Measurements from ENCODE around the gene WWOX. TPM values are rescaled to one million over a fixed set of nuclear protein-coding genes. Genes with fewer than 3 reads are reported as not detected.

The WWOX gene
- total and polyA plus RNA-seq, 2 experiments from 2014 or later, result 22.1 to 123 TPM

GRCh38 chr16:79053577-79053976 is 954.1 kb downstream of the WWOX start:
- Histone ChIP-seq H3K27me3 (no peaks in the 10 kb centered on the region), H3K27ac (no peak overlapping the region), H3K4me1 (ENCODE audit: low read depth) (no peaks in the 10 kb centered on the region), H3K9me3 (ENCODE audit: low read depth) (no peaks in the 10 kb centered on the region), H3K4me3 (no peak overlapping the region), H3K36me3 (no peaks in the 10 kb centered on the region)
- no peak for DNase-seq (ENCODE audit: low read depth in 1 of 2, low spot score in 1 of 2)
- no peak for TF ChIP-seq CTCF (IDR thresholded peaks at IDR 0.05; ENCODE audit: low read depth, low read length)

- DNase-seq (ENCODE audit: low read depth in 1 of 2, low spot score in 1 of 2), result peak in 1 of 2 donors; percentile 1
- H3K9me3 ChIP-seq (ENCODE audit: low read depth), result no peaks in the 10 kb centered on the region
- H3K27ac ChIP-seq, result no peak overlapping the region
- no peaks in the 10 kb centered on the region for H3K36me3 ChIP-seq
- no peaks in the 10 kb centered on the region for H3K27me3 ChIP-seq
- TF ChIP-seq CTCF (IDR thresholded peaks at IDR 0.05; ENCODE audit: low read depth, low read length), result no peak
- H3K4me1 ChIP-seq (ENCODE audit: low read depth), result no peaks in the 10 kb centered on the region
- no peak overlapping the region for H3K4me3 ChIP-seq
Measured at GRCh38 chr16:79054211-79054984, 954.9 kb downstream of the WWOX start.

GRCh38 chr16:79055251-79055970 is 956.0 kb downstream of the WWOX start:
- Histone ChIP-seq H3K27me3 (no peaks in the 10 kb centered on the region), H3K4me1 (ENCODE audit: low read depth) (no peaks in the 10 kb centered on the region), H3K27ac (no peak overlapping the region), H3K4me3 (no peak overlapping the region), H3K36me3 (no peaks in the 10 kb centered on the region), H3K9me3 (ENCODE audit: low read depth) (no peaks in the 10 kb centered on the region)
- DNase-seq (ENCODE audit: low read depth in 1 of 2, low spot score in 1 of 2), result no peak
- TF ChIP-seq CTCF (IDR thresholded peaks at IDR 0.05; ENCODE audit: low read depth, low read length), result no peak

- no peaks in the 10 kb centered on the region for H3K27me3 ChIP-seq
- H3K9me3 ChIP-seq (ENCODE audit: low read depth), result no peaks in the 10 kb centered on the region
- no peaks in the 10 kb centered on the region for H3K4me1 ChIP-seq (ENCODE audit: low read depth)
- H3K4me3 ChIP-seq, result no peak overlapping the region
- no peaks in the 10 kb centered on the region for H3K36me3 ChIP-seq
- DNase-seq (ENCODE audit: low read depth in 1 of 2, low spot score in 1 of 2), result no peak
- H3K27ac ChIP-seq, result no peak overlapping the region
- TF ChIP-seq CTCF (IDR thresholded peaks at IDR 0.05; ENCODE audit: low read depth, low read length), result no peak
Measured at GRCh38 chr16:79061181-79061580, 961.7 kb downstream of the WWOX start.

- Histone ChIP-seq H3K27ac (no peak overlapping the region), H3K27me3 (no peaks in the 10 kb centered on the region), H3K9me3 (ENCODE audit: low read depth) (no peaks in the 10 kb centered on the region), H3K4me1 (ENCODE audit: low read depth) (no peaks in the 10 kb centered on the region), H3K4me3 (no peak overlapping the region), H3K36me3 (no peaks in the 10 kb centered on the region)
- DNase-seq (ENCODE audit: low read depth in 1 of 2, low spot score in 1 of 2), result no peak
- no peak for TF ChIP-seq CTCF (IDR thresholded peaks at IDR 0.05; ENCODE audit: low read depth, low read length)
Measured at GRCh38 chr16:79062336-79062735, 962.9 kb downstream of the WWOX start.
